Gastroesophageal sphincter (tissue), 4 donors: ENCODE results near the gene CNKSR3. TPM values are rescaled to one million over a fixed set of nuclear protein-coding genes. Genes with fewer than 3 reads are reported as not detected.

ENCODE experiments used
- ATAC-seq: fragments of 150-250 bp; one replicate; pipeline ENCODE4 v1.9.1; 2016; ENCODE audit warnings: mild to moderate bottlenecking, moderate library complexity
- H3K27ac ChIP-seq, 4 donors: fragments of 200-600 bp; sonication (generic) in 3 of 4; 1 replicate in 3 of 4; 2 replicates in 1 of 4; pipeline ENCODE4 v1.5.1; 2016 to 2019
- H3K27me3 ChIP-seq: fragments of 200-600 bp; sonication (generic); one replicate; pipeline ENCODE4 v1.5.1; 2019
- H3K36me3 ChIP-seq, 2 donors: fragments of 200-600 bp; sonication (generic); one replicate each; pipeline ENCODE4 v1.5.1; 2019; ENCODE audit warnings: control low read depth in 1 of 2
- H3K4me1 ChIP-seq, 3 donors: fragments of 200-600 bp; sonication (generic); 1 replicate in 2 of 3; 2 replicates in 1 of 3; pipeline ENCODE4 v1.5.1; 2016 to 2019; ENCODE audit warnings: control low read depth in 2 of 3
- H3K4me3 ChIP-seq, 2 donors: fragments of 200-600 bp; sonication (generic); one replicate each; pipeline ENCODE4 v1.5.1; 2019; ENCODE audit warnings: mild to moderate bottlenecking in 1 of 2, moderate library complexity in 1 of 2
- H3K9me3 ChIP-seq, 3 donors: fragments of 200-600 bp; sonication (generic); one replicate each; pipeline ENCODE4 v1.5.1; 2017 to 2019; ENCODE audit warnings: control low read depth in 2 of 3
- EP300 ChIP-seq: sonication (generic); formaldehyde crosslinking; IDR thresholded peaks from one replicate; pipeline ENCODE4 v1.6.1; 2017; ENCODE audit warnings: antibody characterized with exemption, mild to moderate bottlenecking
- POLR2A ChIP-seq, 2 donors: fragments of 450-650 bp; IDR thresholded peaks; one replicate each; pipeline ENCODE4 v1.6.1; 2017; ENCODE audit warnings: antibody characterized with exemption in 2 of 2, mild to moderate bottlenecking in 2 of 2, moderate library complexity in 1 of 2
- POLR2AphosphoS5 ChIP-seq: sonication (generic); formaldehyde crosslinking; IDR thresholded peaks from one replicate; pipeline ENCODE4 v1.6.1; 2017; ENCODE audit warnings: antibody characterized with exemption
- WGBS, 2 donors: methylation state at CpG; one replicate each; pipeline ENCODE4 v1.1.5; 2018; ENCODE audit warnings: low coverage in 1 of 2; 5-methylcytosine and 5-hydroxymethylcytosine counted together
- total RNA-seq, 4 donors: library from RNA; depleted of rRNA; stranded (reverse); fragments of >200 nt; gene quantifications; one replicate each; pipeline ENCODE4 v1.1.0, GENCODE V29; 2016
- TF ChIP-seq, protein P1 (sequence below), 4 experiments: fragments of 200-600 bp in 2 of 4; fragments of 450-650 bp in 2 of 4; sonication (generic) in 1 of 4; IDR thresholded peaks; one replicate each; pipeline ENCODE4 v1.5.1; 2017 to 2019; ENCODE audit warnings: antibody characterized with exemption in 4 of 4, mild to moderate bottlenecking in 2 of 4, moderate library complexity in 2 of 4

The CNKSR3 gene
- total RNA-seq, 4 donors from 2014 or later, result 12.9 to 28.9 (median 16.0) TPM

DNA sequence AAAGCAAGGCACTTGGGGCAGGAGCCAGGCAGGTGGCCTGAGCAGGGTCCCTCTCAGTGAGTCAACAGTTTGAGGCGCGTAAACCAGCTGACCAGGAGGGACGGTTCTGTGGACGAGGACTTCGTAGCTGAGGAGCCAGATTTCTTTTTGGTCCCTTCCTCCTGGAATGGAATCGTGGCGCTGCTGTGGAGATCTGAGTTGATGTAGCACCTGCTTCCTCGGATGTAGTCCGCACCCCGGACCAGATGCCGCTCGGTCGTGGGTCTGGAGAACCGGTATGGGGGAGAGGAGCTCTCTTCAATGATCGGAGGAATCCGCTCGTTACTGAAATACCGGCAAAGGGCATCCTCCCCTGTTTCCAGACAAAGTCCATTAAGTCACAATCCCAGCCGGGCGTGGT is 104.2 kb downstream of the CNKSR3 start:
- TF ChIP-seq POLR2A (IDR thresholded peaks at IDR 0.05), result no peak
- TF ChIP-seq, protein P1, sequence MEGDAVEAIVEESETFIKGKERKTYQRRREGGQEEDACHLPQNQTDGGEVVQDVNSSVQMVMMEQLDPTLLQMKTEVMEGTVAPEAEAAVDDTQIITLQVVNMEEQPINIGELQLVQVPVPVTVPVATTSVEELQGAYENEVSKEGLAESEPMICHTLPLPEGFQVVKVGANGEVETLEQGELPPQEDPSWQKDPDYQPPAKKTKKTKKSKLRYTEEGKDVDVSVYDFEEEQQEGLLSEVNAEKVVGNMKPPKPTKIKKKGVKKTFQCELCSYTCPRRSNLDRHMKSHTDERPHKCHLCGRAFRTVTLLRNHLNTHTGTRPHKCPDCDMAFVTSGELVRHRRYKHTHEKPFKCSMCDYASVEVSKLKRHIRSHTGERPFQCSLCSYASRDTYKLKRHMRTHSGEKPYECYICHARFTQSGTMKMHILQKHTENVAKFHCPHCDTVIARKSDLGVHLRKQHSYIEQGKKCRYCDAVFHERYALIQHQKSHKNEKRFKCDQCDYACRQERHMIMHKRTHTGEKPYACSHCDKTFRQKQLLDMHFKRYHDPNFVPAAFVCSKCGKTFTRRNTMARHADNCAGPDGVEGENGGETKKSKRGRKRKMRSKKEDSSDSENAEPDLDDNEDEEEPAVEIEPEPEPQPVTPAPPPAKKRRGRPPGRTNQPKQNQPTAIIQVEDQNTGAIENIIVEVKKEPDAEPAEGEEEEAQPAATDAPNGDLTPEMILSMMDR (IDR thresholded peaks at IDR 0.05), result no peak
- TF ChIP-seq POLR2AphosphoS5, result no peak
- no peak for TF ChIP-seq EP300
- no peak for ATAC-seq
- Histone ChIP-seq H3K4me1 (peaks cover 7 to 49% (median 25%) of the 10 kb centered on the region in 3 donors), H3K9me3 (no peaks in the 10 kb centered on the region), H3K27me3 (no peaks in the 10 kb centered on the region), H3K4me3 (no peak overlapping the region), H3K27ac (peak overlapping the region in 2 of 4 donors; percentile 63 to 68), H3K36me3 (peaks cover 0 to 19% of the 10 kb centered on the region in 2 donors)
- 93% methylated on average over 8 of the region's 20 CpGs; no CpG with 5 or more reads in 1 of the 2 donors for WGBS, 2 donors

DNA sequence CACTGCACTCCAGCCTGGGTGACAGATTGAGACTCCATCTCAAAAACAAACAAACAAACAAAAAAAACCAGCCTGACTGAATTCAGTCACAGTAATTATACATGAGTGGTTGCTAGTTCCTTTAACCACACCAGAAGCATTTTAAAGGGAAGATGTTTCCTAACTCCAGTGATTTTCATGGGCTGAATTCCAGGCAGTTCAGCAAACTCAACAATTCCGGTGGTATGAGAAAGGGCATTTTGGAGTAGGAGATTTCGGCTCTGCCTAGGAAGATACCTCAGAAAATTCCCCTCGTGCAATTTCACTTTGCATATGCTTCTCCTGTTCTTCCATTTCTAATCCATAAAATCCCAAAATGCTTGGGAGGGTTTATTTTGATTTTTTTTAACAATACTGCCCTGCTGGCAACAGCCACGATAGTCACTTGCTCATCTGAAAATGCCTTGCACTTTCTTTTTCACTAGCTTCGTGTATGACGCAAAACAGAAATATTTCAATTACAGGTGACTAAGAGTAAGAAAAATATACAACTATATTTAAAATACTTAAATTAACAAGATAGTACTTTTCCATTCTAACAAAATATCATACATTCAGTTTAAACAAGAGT is 105.6 kb downstream of the CNKSR3 start:
- 29 to 53% methylated on average over 6 of the region's 6 CpGs for WGBS, 2 donors
- no peak for ATAC-seq
- Histone ChIP-seq H3K36me3 (peaks cover 0 to 28% of the 10 kb centered on the region in 2 donors), H3K27ac (peak overlapping the region in 3 of 4 donors; percentile 46 to 68 (median 63)), H3K4me1 (peaks cover under 1 to 34% (median 19%) of the 10 kb centered on the region in 3 donors), H3K4me3 (no peak overlapping the region), H3K9me3 (no peaks in the 10 kb centered on the region), H3K27me3 (no peaks in the 10 kb centered on the region)
- TF ChIP-seq POLR2A (IDR thresholded peaks at IDR 0.05), result no peak
- TF ChIP-seq, protein P1 (IDR thresholded peaks at IDR 0.05), result no peak
- TF ChIP-seq EP300, result no peak
- TF ChIP-seq POLR2AphosphoS5, result no peak

DNA sequence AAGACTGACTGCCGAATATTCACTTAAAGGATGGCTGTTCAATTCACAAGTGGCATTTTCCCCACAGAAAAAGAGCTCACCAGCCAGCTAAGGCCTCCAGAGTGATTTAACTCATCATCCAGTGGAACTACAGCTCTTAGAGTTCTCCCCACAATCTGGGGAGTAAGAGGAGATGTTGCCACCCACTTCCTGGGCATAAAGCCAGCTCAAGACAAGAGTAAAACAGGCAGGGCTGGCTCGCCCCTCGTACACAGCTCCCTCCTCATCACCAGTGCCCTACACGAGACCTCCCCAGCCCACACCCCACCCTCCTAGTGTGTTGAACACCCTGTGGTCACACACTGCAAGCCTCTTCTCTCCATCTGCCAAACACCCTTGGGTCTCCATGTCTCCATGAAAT is 106.7 kb downstream of the CNKSR3 start:
- peak; percentile 29 for ATAC-seq
- TF ChIP-seq EP300 (no peak), POLR2A (IDR thresholded peaks at IDR 0.05) (no peak), POLR2AphosphoS5 (no peak)
- TF ChIP-seq, protein P1 (IDR thresholded peaks at IDR 0.05), result no peak

DNA sequence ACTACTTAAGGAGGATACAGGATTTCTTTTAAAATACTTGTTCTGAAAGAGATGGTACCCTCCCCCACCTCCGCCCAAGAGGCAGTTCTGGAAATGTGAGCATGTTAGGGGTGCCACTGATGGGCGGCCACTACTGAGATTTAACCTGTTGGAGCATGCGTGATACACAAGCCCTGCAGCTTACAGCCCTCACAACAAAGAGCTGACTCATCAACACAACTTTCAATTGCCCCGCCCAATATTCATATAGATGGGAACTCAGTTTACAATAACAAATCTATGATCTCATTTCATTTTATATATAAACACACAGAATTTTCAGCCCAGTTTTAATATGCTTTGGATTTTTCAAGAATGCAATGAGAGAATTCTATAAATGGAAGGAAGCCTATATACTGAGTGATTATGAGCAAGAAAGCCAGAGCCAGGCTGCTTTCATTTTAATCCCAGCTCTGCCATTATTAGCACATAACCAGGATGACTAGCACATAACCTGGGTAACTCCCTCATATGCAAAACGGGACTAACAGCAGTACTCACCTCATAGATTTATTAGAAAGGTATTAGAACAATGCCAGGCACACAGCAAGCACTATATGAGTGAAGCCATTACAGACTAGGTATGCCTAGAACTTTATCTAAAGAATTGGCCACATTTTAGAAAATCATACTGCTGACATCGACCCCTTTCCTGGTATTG is 108.3 kb downstream of the CNKSR3 start:
- no peak overlapping the region for H3K4me3 ChIP-seq

More for the DNA sequence above, 106.7 kb downstream of the CNKSR3 start:
- no peaks in the 10 kb centered on the region for H3K9me3 ChIP-seq
- WGBS, 2 donors, result 18 to 43% methylated on average over 4 of the region's 4 CpGs
- peak overlapping the region in 3 of 4 donors; percentile 40 to 63 (median 46) for H3K27ac ChIP-seq
- H3K27me3 ChIP-seq, result no peaks in the 10 kb centered on the region
- peaks cover 0 to 23% (median 15%) of the 10 kb centered on the region in 3 donors for H3K4me1 ChIP-seq
- H3K4me3 ChIP-seq, result no peak overlapping the region
- peaks cover 0 to 28% of the 10 kb centered on the region in 2 donors for H3K36me3 ChIP-seq

More for the DNA sequence above, 108.3 kb downstream of the CNKSR3 start:
- 95 to 97% methylated on average over 5 to 6 of the region's 6 CpGs for WGBS, 2 donors
- no peaks in the 10 kb centered on the region for H3K27me3 ChIP-seq
- peaks cover 0 to 28% of the 10 kb centered on the region in 2 donors for H3K36me3 ChIP-seq
- TF ChIP-seq, protein P1 (IDR thresholded peaks at IDR 0.05), result no peak
- TF ChIP-seq EP300 (no peak), POLR2AphosphoS5 (no peak), POLR2A (IDR thresholded peaks at IDR 0.05) (no peak)
- no peaks in the 10 kb centered on the region for H3K9me3 ChIP-seq
- no peak for ATAC-seq
- H3K27ac ChIP-seq, result no peak overlapping the region
- H3K4me1 ChIP-seq, result peaks cover 0 to 15% (median 6%) of the 10 kb centered on the region in 3 donors
